H9 (cell line): ENCODE data around the gene NKX6-2. TPM values are rescaled to one million over a fixed set of nuclear protein-coding genes. Genes with fewer than 3 reads are reported as not detected.
A peak's percentile ranks its signal among the peaks of the same experiment; 100 is the strongest.

Source experiments
- DNase-seq: peaks from one replicate; pipeline ENCODE4 v3.0.0-alpha.2; 2017
- H2AFZ ChIP-seq: one replicate; pipeline ENCODE4 v1.6.1; 2013; ENCODE audit warnings: mild to moderate bottlenecking, low read length, control low read depth, moderate library complexity
- H2AK5ac ChIP-seq: 2 replicates; pipeline ENCODE4 v1.6.1; 2013; ENCODE audit warnings: low read length, control low read depth, mixed read lengths; ENCODE audit not compliant: insufficient read length
- H2BK120ac ChIP-seq: one replicate; pipeline ENCODE4 v1.6.1; 2013; ENCODE audit warnings: low read depth, mild to moderate bottlenecking, low read length, control low read depth, inconsistent platforms; ENCODE audit not compliant: poor library complexity, severe bottlenecking
- H2BK12ac ChIP-seq: 2 replicates; pipeline ENCODE4 v1.6.1; 2013; ENCODE audit warnings: low read length, control low read depth, mixed read lengths, low read depth; ENCODE audit not compliant: insufficient read length
- H2BK15ac ChIP-seq: 2 replicates; pipeline ENCODE4 v1.6.1; 2013; ENCODE audit warnings: low read depth, low read length, control low read depth
- H2BK20ac ChIP-seq: one replicate; pipeline ENCODE4 v1.6.1; 2013; ENCODE audit warnings: low read depth, mild to moderate bottlenecking, low read length, control low read depth, inconsistent platforms; ENCODE audit not compliant: poor library complexity, severe bottlenecking
- H2BK5ac ChIP-seq: 2 replicates; pipeline ENCODE4 v1.6.1; 2013; ENCODE audit warnings: low read length, control low read depth, mixed read lengths; ENCODE audit not compliant: insufficient read length
- H3K14ac ChIP-seq: 2 replicates; pipeline ENCODE4 v1.6.1; 2013; ENCODE audit warnings: low read length, control low read depth; ENCODE audit not compliant: insufficient read depth
- H3K18ac ChIP-seq: 2 replicates; pipeline ENCODE4 v1.6.1; 2013; ENCODE audit warnings: low read depth, mild to moderate bottlenecking, mixed read lengths, low read length, control low read depth; ENCODE audit not compliant: insufficient read length
- H3K23ac ChIP-seq: 2 replicates; pipeline ENCODE4 v1.6.1; 2013; ENCODE audit warnings: low read length, control low read depth, mixed read lengths, low read depth; ENCODE audit not compliant: insufficient read length
- H3K23me2 ChIP-seq: 2 replicates; pipeline ENCODE4 v1.6.1; 2013; ENCODE audit warnings: low read depth, mild to moderate bottlenecking, mixed read lengths, low read length, control low read depth; ENCODE audit not compliant: insufficient read length, poor library complexity, severe bottlenecking
- H3K27ac ChIP-seq: 2 replicates; pipeline ENCODE4 v1.5.1; 2013; ENCODE audit warnings: low read length, control low read depth, mixed read lengths, low read depth; ENCODE audit not compliant: insufficient read length
- H3K27me3 ChIP-seq: 2 replicates; pipeline ENCODE4 v1.6.1; 2013; ENCODE audit warnings: low read length, control low read depth, inconsistent platforms; ENCODE audit not compliant: insufficient read depth
- H3K4ac ChIP-seq: 2 replicates; pipeline ENCODE4 v1.6.1; 2013; ENCODE audit warnings: low read depth, mild to moderate bottlenecking, control low read depth, inconsistent platforms, low read length, moderate library complexity
- H3K4me1 ChIP-seq: 2 replicates; pipeline ENCODE4 v1.6.1; 2013; ENCODE audit warnings: low read length, control low read depth, inconsistent platforms; ENCODE audit not compliant: insufficient read depth
- H3K4me2 ChIP-seq: 2 replicates; pipeline ENCODE4 v1.6.1; 2013; ENCODE audit warnings: low read length, control low read depth, mixed read lengths; ENCODE audit not compliant: insufficient read length, insufficient read depth
- H3K56ac ChIP-seq: 2 replicates; pipeline ENCODE4 v1.6.1; 2013; ENCODE audit warnings: low read depth, mild to moderate bottlenecking, mixed read lengths, low read length, control low read depth; ENCODE audit not compliant: insufficient read length
- H3K79me1 ChIP-seq: 2 replicates; pipeline ENCODE4 v1.6.1; 2013; ENCODE audit warnings: low read depth, mild to moderate bottlenecking, moderate library complexity, low read length, control low read depth, inconsistent platforms; ENCODE audit not compliant: insufficient read depth, poor library complexity, severe bottlenecking
- H3K79me2 ChIP-seq: 2 replicates; pipeline ENCODE4 v1.6.1; 2013; ENCODE audit warnings: low read length, control low read depth, inconsistent platforms; ENCODE audit not compliant: insufficient read depth
- H3K9ac ChIP-seq: 2 replicates; pipeline ENCODE4 v1.6.1; 2013; ENCODE audit warnings: low read length, control low read depth, mixed read lengths; ENCODE audit not compliant: insufficient read length; ENCODE audit errors: extremely low read depth
- H3K9me3 ChIP-seq: one replicate; pipeline ENCODE4 v1.6.1; 2013; ENCODE audit warnings: low read depth, low read length, inconsistent platforms; ENCODE audit not compliant: control insufficient read depth
- H3T11ph ChIP-seq: one replicate; pipeline ENCODE4 v1.6.1; 2013; ENCODE audit warnings: mild to moderate bottlenecking, low read length, control low read depth, inconsistent platforms
- H4K20me1 ChIP-seq: one replicate; pipeline ENCODE4 v1.6.1; 2013; ENCODE audit not compliant: control insufficient read depth, insufficient read length, insufficient read depth
- H4K5ac ChIP-seq: 2 replicates; pipeline ENCODE4 v1.6.1; 2013; ENCODE audit warnings: low read depth, mild to moderate bottlenecking, mixed read lengths, low read length, control low read depth; ENCODE audit not compliant: insufficient read length
- H4K8ac ChIP-seq: replicated peaks from 2 replicates; pipeline ENCODE4 v1.6.1; 2013; ENCODE audit warnings: low read length, control low read depth, mixed read lengths, low read depth; ENCODE audit not compliant: insufficient read length
- H4K91ac ChIP-seq: 2 replicates; pipeline ENCODE4 v1.6.1; 2013; ENCODE audit warnings: low read depth, mild to moderate bottlenecking, moderate library complexity, mixed read lengths, low read length, control low read depth; ENCODE audit not compliant: insufficient read length
- H3K27ac Mint-ChIP-seq, 3 experiments: 2 replicates in 2 of 3; 3 replicates in 1 of 3; pipeline ENCODE4 v1.8.0; 2020 to 2021; ENCODE audit warnings: mixed read lengths in 3 of 3, mild to moderate bottlenecking in 1 of 3, moderate library complexity in 1 of 3
- H3K27me3 Mint-ChIP-seq: 2 replicates; pipeline ENCODE4 v1.8.0; 2021; ENCODE audit warnings: low read depth, mild to moderate bottlenecking, moderate library complexity, mixed read lengths
- H3K36me3 Mint-ChIP-seq, 3 experiments: 2 replicates in 2 of 3; 3 replicates in 1 of 3; pipeline ENCODE4 v1.8.0; 2020 to 2021; ENCODE audit warnings: low read depth in 3 of 3, mixed read lengths in 3 of 3; ENCODE audit not compliant: insufficient read depth in 1 of 3
- H3K4me1 Mint-ChIP-seq, 2 experiments: 2 replicates each; pipeline ENCODE4 v1.8.0; 2020; ENCODE audit warnings: mixed read lengths in 2 of 2
- H3K4me3 Mint-ChIP-seq, 2 experiments: 2 replicates in 1 of 2; 3 replicates in 1 of 2; pipeline ENCODE4 v1.8.0; 2020 to 2021; ENCODE audit warnings: mild to moderate bottlenecking in 2 of 2, mixed read lengths in 2 of 2, moderate library complexity in 1 of 2
- H3K9me3 Mint-ChIP-seq, 2 experiments: 2 replicates in 1 of 2; 3 replicates in 1 of 2; pipeline ENCODE4 v1.8.0; 2020; ENCODE audit warnings: mild to moderate bottlenecking in 2 of 2, mixed read lengths in 2 of 2, moderate library complexity in 1 of 2
- WGBS: extraction: QIAGEN DNeasy Blood & Tissue Kit; methylation state at CpG from one replicate; pipeline ENCODE4 v1.1.7; 2013; ENCODE audit warnings: missing lambda C conversion rate, low lambda C conversion rate, mixed read lengths; ENCODE audit not compliant: insufficient read length; ENCODE audit errors: extremely low coverage; 5-methylcytosine and 5-hydroxymethylcytosine counted together
- total RNA-seq: library from RNA; stranded (reverse); gene quantifications from 2 replicates; pipeline ENCODE4 v1.2.1, GENCODE V29; 2021
- TF ChIP-seq, protein P1 (sequence below): fragments of 200-600 bp; sonication (generic); conservative IDR thresholded peaks from 3 replicates; pipeline ENCODE4 v1.8.0; 2021; ENCODE audit warnings: antibody characterized with exemption, mild to moderate bottlenecking

NKX6-2 gene
- total RNA-seq, 1 experiment from 2014 or later, result 0.13 TPM

DNA sequence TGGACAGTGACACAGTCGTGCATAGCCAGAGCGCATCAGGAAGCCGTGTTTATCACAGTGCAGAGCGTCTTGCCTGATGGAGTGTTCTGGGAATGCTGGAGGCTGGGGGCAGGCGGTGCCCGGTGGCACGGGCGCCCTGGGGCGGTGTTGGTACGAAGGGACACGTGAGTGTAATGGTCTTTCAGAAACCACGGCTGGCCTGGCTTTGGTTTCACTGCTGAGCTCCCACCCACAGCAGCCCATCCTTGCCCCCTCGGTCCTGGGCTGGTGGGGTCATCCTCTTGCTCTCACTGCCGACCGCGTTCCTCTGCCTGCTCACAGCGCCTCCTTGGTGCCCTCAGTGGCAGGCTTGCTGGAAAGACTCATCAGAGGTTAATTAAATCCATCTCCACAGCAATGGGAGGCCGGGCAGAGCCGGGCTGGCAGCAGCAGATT is 50.6 kb downstream of the NKX6-2 start:
- H4K20me1 ChIP-seq, result no peaks in the 10 kb centered on the region
- no peak overlapping the region for H4K91ac ChIP-seq
- no peaks in the 10 kb centered on the region for H3K27me3 Mint-ChIP-seq
- no peak overlapping the region for H2BK15ac ChIP-seq
- H3K4me3 Mint-ChIP-seq, result no peak overlapping the region
- H2BK5ac ChIP-seq, result no peak overlapping the region
- no peak for DNase-seq
- H3T11ph ChIP-seq, result no peak overlapping the region
- H3K27ac Mint-ChIP-seq, result peak overlapping the region in 1 of 3 experiments; percentile 61; a peak in 1 of 7 replicates
- H3K4ac ChIP-seq, result no peak overlapping the region
- H2BK12ac ChIP-seq, result no peak overlapping the region
- H2AK5ac ChIP-seq, result no peak overlapping the region
- H2AFZ ChIP-seq, result no peak overlapping the region
- H3K9ac ChIP-seq, result no peak overlapping the region
- H3K79me1 ChIP-seq, result no peaks in the 10 kb centered on the region
- H3K9me3 Mint-ChIP-seq, result no peaks in the 10 kb centered on the region
- H2BK120ac ChIP-seq, result no peak overlapping the region
- no peaks in the 10 kb centered on the region for H3K23me2 ChIP-seq
- H3K18ac ChIP-seq, result no peak overlapping the region
- no peak overlapping the region for H2BK20ac ChIP-seq
- no peak overlapping the region for H3K14ac ChIP-seq
- H3K9me3 ChIP-seq, result no peaks in the 10 kb centered on the region
- H3K4me1 Mint-ChIP-seq, result peaks cover 10 to 13% of the 10 kb centered on the region in 2 experiments
- H3K27me3 ChIP-seq, result no peaks in the 10 kb centered on the region
- H3K23ac ChIP-seq, result no peak overlapping the region
- no CpG with 5 or more reads among the region's 19 CpGs for WGBS
- H4K5ac ChIP-seq, result no peak overlapping the region
- H3K56ac ChIP-seq, result no peak overlapping the region
- H4K8ac ChIP-seq, result no peak overlapping the region
- no peaks in the 10 kb centered on the region for H3K36me3 Mint-ChIP-seq
- H3K27ac ChIP-seq, result no peak overlapping the region
- TF ChIP-seq, protein P1, sequence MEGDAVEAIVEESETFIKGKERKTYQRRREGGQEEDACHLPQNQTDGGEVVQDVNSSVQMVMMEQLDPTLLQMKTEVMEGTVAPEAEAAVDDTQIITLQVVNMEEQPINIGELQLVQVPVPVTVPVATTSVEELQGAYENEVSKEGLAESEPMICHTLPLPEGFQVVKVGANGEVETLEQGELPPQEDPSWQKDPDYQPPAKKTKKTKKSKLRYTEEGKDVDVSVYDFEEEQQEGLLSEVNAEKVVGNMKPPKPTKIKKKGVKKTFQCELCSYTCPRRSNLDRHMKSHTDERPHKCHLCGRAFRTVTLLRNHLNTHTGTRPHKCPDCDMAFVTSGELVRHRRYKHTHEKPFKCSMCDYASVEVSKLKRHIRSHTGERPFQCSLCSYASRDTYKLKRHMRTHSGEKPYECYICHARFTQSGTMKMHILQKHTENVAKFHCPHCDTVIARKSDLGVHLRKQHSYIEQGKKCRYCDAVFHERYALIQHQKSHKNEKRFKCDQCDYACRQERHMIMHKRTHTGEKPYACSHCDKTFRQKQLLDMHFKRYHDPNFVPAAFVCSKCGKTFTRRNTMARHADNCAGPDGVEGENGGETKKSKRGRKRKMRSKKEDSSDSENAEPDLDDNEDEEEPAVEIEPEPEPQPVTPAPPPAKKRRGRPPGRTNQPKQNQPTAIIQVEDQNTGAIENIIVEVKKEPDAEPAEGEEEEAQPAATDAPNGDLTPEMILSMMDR, result no peak
- no peaks in the 10 kb centered on the region for H3K79me2 ChIP-seq
- no peak overlapping the region for H3K4me2 ChIP-seq
- H3K4me1 ChIP-seq, result no peaks in the 10 kb centered on the region
